SU-DHL-6 (cell line): Measurements from ENCODE around the gene RAPSN.

Experiments
- EZH2phosphoT487 ChIP-seq: fragments of 200-600 bp; sonication (generic), shearing (Covaris generic); conservative IDR thresholded peaks from 2 replicates; pipeline ENCODE4 v1.6.1; 2018; ENCODE audit warnings: mild to moderate bottlenecking, antibody characterized with exemption, low read length, moderate library complexity, mixed read lengths
- TF ChIP-seq, protein P1 (sequence below): fragments of 200-600 bp; sonication (generic); IDR thresholded peaks from one replicate; pipeline ENCODE4 v1.5.1; 2017; ENCODE audit warnings: antibody characterized with exemption, mild to moderate bottlenecking, low read length, moderate library complexity; ENCODE audit not compliant: insufficient read depth, poor library complexity, severe bottlenecking

DNA sequence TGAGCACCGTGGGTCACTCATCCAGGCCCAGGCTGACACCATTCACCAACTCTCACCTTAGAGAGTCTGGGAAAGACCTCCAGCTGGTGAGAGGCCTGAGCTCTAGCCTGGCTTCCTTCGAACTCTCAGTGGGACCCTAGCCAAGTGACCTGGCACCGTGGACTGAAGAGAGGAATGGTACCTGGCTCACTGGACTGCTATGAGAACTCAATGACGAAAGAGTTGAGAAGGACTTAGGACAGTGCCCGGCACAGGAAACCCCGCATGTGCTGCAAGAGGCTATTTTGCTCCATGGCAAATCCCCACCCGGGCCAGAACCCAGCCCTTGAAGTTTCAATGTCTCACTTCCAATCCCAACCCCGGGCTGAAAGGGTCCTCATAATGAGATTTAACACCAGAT lies 605 bp upstream of the RAPSN start:
- TF ChIP-seq, protein P1, sequence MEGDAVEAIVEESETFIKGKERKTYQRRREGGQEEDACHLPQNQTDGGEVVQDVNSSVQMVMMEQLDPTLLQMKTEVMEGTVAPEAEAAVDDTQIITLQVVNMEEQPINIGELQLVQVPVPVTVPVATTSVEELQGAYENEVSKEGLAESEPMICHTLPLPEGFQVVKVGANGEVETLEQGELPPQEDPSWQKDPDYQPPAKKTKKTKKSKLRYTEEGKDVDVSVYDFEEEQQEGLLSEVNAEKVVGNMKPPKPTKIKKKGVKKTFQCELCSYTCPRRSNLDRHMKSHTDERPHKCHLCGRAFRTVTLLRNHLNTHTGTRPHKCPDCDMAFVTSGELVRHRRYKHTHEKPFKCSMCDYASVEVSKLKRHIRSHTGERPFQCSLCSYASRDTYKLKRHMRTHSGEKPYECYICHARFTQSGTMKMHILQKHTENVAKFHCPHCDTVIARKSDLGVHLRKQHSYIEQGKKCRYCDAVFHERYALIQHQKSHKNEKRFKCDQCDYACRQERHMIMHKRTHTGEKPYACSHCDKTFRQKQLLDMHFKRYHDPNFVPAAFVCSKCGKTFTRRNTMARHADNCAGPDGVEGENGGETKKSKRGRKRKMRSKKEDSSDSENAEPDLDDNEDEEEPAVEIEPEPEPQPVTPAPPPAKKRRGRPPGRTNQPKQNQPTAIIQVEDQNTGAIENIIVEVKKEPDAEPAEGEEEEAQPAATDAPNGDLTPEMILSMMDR, result no peak
- TF ChIP-seq EZH2phosphoT487, result no peak
